A673 (cell line): ENCODE results near the gene RFXANK. TPM values are rescaled to one million over a fixed set of nuclear protein-coding genes. Genes with fewer than 3 reads are reported as not detected.

Experiments
- BruUV-seq: library from RNA; stranded (reverse); fragments of 400-500 nt; replicated peaks from 2 replicates; lab custom pipeline; 2021; lab: Mats Ljungman, UMichigan
- CTCF ChIA-PET: fragments of 300-600 bp; sonication (Branson Sonifier 250); formaldehyde crosslinking; loops from one replicate; lab custom pipeline; 2022; ENCODE audit warnings: antibody characterized with exemption; lab: Charles Lee
- POLR2A ChIA-PET: fragments of 300-600 bp; sonication (Branson Sonifier 250); formaldehyde crosslinking; loops from one replicate; lab custom pipeline; 2022; ENCODE audit warnings: antibody characterized with exemption; ENCODE audit not compliant: low non-redundant PET; lab: Charles Lee
- DNase-seq: peaks from one replicate; pipeline ENCODE4 v3.0.0-alpha.2; 2015; ENCODE audit warnings: low spot score
- H3K27ac ChIP-seq: fragments of 200-600 bp; sonication (generic); 2 replicates; pipeline ENCODE4 v1.5.1; 2016; ENCODE audit warnings: mixed run types, low read depth, mild to moderate bottlenecking, mixed read lengths, antibody characterized with exemption, low read length; ENCODE audit not compliant: poor library complexity, severe bottlenecking
- H3K27me3 ChIP-seq: fragments of 200-600 bp; sonication (generic); replicated peaks from 2 replicates; pipeline ENCODE4 v1.6.1; 2017; ENCODE audit warnings: mixed run types, low read depth, mild to moderate bottlenecking, mixed read lengths, antibody characterized with exemption, low read length; ENCODE audit not compliant: insufficient read depth, poor library complexity
- H3K36me3 ChIP-seq: fragments of 200-600 bp; sonication (generic); 2 replicates; pipeline ENCODE4 v1.6.1; 2016; ENCODE audit warnings: mixed run types, mild to moderate bottlenecking, mixed read lengths, antibody characterized with exemption, low read length; ENCODE audit not compliant: insufficient read depth, poor library complexity, severe bottlenecking
- H3K4me1 ChIP-seq: fragments of 200-600 bp; sonication (generic); 2 replicates; pipeline ENCODE4 v1.6.1; 2017; ENCODE audit warnings: mixed run types, mild to moderate bottlenecking, mixed read lengths, antibody characterized with exemption, low read length; ENCODE audit not compliant: insufficient read depth, poor library complexity, severe bottlenecking
- H3K4me3 ChIP-seq: fragments of 200-600 bp; sonication (generic); 2 replicates; pipeline ENCODE4 v1.5.1; 2016; ENCODE audit warnings: low read depth, mixed run types, mild to moderate bottlenecking, mixed read lengths, low read length; ENCODE audit not compliant: poor library complexity, severe bottlenecking
- H3K9me3 ChIP-seq: fragments of 200-600 bp; sonication (generic); 2 replicates; pipeline ENCODE4 v1.6.1; 2016; ENCODE audit warnings: mixed run types, low read depth, mild to moderate bottlenecking, mixed read lengths, antibody characterized with exemption, low read length; ENCODE audit not compliant: poor library complexity, severe bottlenecking
- CTCF ChIP-seq: fragments of 300-800, 200-600 bp; sonication (generic); conservative IDR thresholded peaks from 2 replicates; pipeline ENCODE4 v1.5.1; 2017; ENCODE audit warnings: low read depth, mild to moderate bottlenecking, antibody characterized with exemption, low read length, moderate library complexity, mixed read lengths
- EZH2 ChIP-seq: fragments of 200-600 bp; sonication (generic); IDR thresholded peaks from 2 replicates; pipeline ENCODE4 v1.6.1; 2017; ENCODE audit warnings: borderline replicate concordance, low read depth, mild to moderate bottlenecking, mixed read lengths, antibody characterized with exemption, low read length; ENCODE audit not compliant: poor library complexity, severe bottlenecking
- intact Hi-C: fragments of 100-400 bp; cut with micrococcal nuclease; formaldehyde crosslinking; loops from one replicate; pipeline ENCODE4 v1.10.0; 2022; ENCODE audit not compliant: unreplicated experiment
- total RNA-seq: library from RNA; stranded (reverse); gene quantifications from 2 replicates; pipeline ENCODE4 v1.2.3, GENCODE V29; 2021

RFXANK gene
- total RNA-seq, 1 experiment from 2014 or later = 96.3 TPM

- intact Hi-C loops = no loop called here
- H3K36me3 ChIP-seq = no peaks in the 10 kb centered on the region
- H3K27ac ChIP-seq = no peak overlapping the region
- TF ChIP-seq CTCF (no peak), EZH2 (no peak)
- ChIA-PET POLR2A (no interaction called here), CTCF (no interaction called here)
- no TSS peak for BruUV-seq
- DNase-seq = no peak
- H3K4me3 ChIP-seq = no peak overlapping the region
- peaks cover 11% of the 10 kb centered on the region for H3K9me3 ChIP-seq
- H3K4me1 ChIP-seq = no peaks in the 10 kb centered on the region
- peaks cover 21% of the 10 kb centered on the region for H3K27me3 ChIP-seq
Observed at GRCh38 chr19:19232261-19232721, 40.2 kb downstream of the RFXANK start.

DNA sequence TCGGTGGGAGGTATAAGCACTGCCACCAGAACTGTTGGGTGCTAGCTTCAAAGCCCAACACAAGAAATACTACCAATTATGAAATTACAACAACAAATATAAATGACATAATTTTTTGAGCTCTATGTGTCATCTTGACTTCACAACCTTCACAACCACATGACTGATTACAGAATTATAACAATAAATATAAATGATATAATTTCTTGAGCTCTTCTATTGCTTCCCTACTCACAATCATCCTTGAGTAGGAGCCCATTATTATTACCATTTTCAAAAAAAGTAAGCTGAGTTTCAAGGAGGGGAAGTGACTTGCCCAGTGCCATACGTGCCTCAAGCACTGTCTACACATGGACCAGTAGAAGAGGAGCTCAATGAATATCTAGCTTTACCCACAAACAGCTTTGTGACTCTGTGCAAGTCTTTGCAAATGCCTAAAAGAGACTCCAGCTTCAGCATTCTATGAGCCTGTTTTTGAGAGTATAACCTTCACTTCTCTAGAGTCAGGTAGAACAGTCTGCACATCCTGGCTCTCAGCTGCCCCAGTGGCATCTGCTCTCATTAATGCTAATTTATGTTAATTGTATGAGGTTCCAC lies 42.3 kb downstream of the RFXANK start:
- no peak for DNase-seq
- CTCF ChIA-PET = interaction anchor here (1.3 kb wide), 1 partner anchor 9 kb away, joined by 3 read pairs; no protein-coding TSS in a partner anchor
- Histone ChIP-seq H3K9me3 (peaks cover 11% of the 10 kb centered on the region), H3K27ac (no peak overlapping the region), H3K4me1 (no peaks in the 10 kb centered on the region), H3K36me3 (no peaks in the 10 kb centered on the region), H3K27me3 (peaks cover 11% of the 10 kb centered on the region), H3K4me3 (no peak overlapping the region)
- TF ChIP-seq CTCF (no peak), EZH2 (no peak)
- intact Hi-C loops = no loop called here
- BruUV-seq = no TSS peak
- POLR2A ChIA-PET = no interaction called here

GRCh38 chr19:19236173-19236572 lies 44.1 kb downstream of the RFXANK start:
- intact Hi-C loops = no loop called here
- no peak overlapping the region for H3K4me3 ChIP-seq
- H3K27ac ChIP-seq = no peak overlapping the region
- no TSS peak for BruUV-seq
- TF ChIP-seq EZH2 (no peak), CTCF (no peak)
- DNase-seq = no peak
- peaks cover 11% of the 10 kb centered on the region for H3K9me3 ChIP-seq
- ChIA-PET POLR2A (no interaction called here), CTCF (no interaction called here)
- H3K36me3 ChIP-seq = no peaks in the 10 kb centered on the region
- peaks cover 5% of the 10 kb centered on the region for H3K27me3 ChIP-seq
- no peaks in the 10 kb centered on the region for H3K4me1 ChIP-seq
